HCT116 (cell line): ENCODE measurements around the gene ABCB8. TPM values are rescaled to one million over a fixed set of nuclear protein-coding genes. Genes with fewer than 3 reads are reported as not detected.
A peak's percentile ranks its signal among the peaks of the same experiment; 100 is the strongest.

ENCODE experiments used
- ATAC-seq: fragments of 200-7000 bp; cut with Tn5 transposase; 2 replicates; pipeline ENCODE4 v1.9.1; 2020; ENCODE audit warnings: mild to moderate bottlenecking, moderate library complexity
- BruUV-seq: library from RNA; stranded (reverse); fragments of 400-500 nt; replicated peaks from 2 replicates; lab custom pipeline; 2021; lab: Mats Ljungman, UMichigan
- CTCF ChIA-PET: fragments of 300-600 bp; sonication (Branson Sonifier 250); formaldehyde crosslinking; loops from one replicate; lab custom pipeline; 2021; ENCODE audit warnings: antibody characterized with exemption; lab: Charles Lee
- POLR2A ChIA-PET: fragments of 300-600, 350-600 bp; sonication (Branson Sonifier 250); formaldehyde crosslinking; loops from one replicate; lab custom pipeline; 2021; ENCODE audit warnings: antibody characterized with exemption; lab: Charles Lee
- RAD21 ChIA-PET, 2 experiments: fragments of 300-600 bp; sonication (Branson Sonifier 250); formaldehyde crosslinking; loops; one replicate each; lab custom pipeline; 2023; ENCODE audit warnings: low total read pairs in 2 of 2; ENCODE audit not compliant: uncharacterized antibody in 2 of 2, unreplicated experiment in 2 of 2, low non-redundant PET in 1 of 2; lab: Charles Lee
- DNase-seq: peaks from one replicate; pipeline ENCODE4 v3.0.0-alpha.2; 2010; ENCODE audit warnings: low read depth, low spot score
- H2AFZ ChIP-seq: fragments of 200-600 bp; shearing (Covaris generic), sonication (generic); 2 replicates; pipeline ENCODE4 v1.6.1; 2017; ENCODE audit warnings: low read depth, mixed run types, mixed read lengths, antibody characterized with exemption, low read length; ENCODE audit not compliant: poor library complexity, severe bottlenecking
- H3K27ac ChIP-seq: 2 replicates; pipeline ENCODE4 v1.5.1; 2012; ENCODE audit warnings: low read depth, low read length
- H3K27me3 ChIP-seq: fragments of 200-600 bp; sonication (generic); 2 replicates; pipeline ENCODE4 v1.6.1; 2016; ENCODE audit warnings: mixed run types, low read length, mixed read lengths; ENCODE audit not compliant: insufficient read depth
- H3K36me3 ChIP-seq, 2 experiments: fragments of 200-500 bp in 1 of 2; fragments of 200-600 bp in 1 of 2; sonication (Bioruptor generic) in 1 of 2; sonication (generic) in 1 of 2; 2 replicates each; pipeline versions ENCODE4 v1.5.1 to v1.6.1; 2014 to 2016; ENCODE audit warnings: low read length in 2 of 2, inconsistent platforms in 1 of 2, mixed read lengths in 1 of 2, mixed run types in 1 of 2; ENCODE audit not compliant: insufficient read depth in 2 of 2, control insufficient read depth in 1 of 2
- H3K4me1 ChIP-seq, 2 experiments: fragments of 200-600 bp in 1 of 2; sonication (generic) in 1 of 2; 2 replicates each; pipeline versions ENCODE4 v1.5.1 to v1.6.1; 2012 to 2017; ENCODE audit warnings: low read length in 2 of 2, inconsistent platforms in 1 of 2, mild to moderate bottlenecking in 1 of 2, mixed read lengths in 1 of 2, mixed run types in 1 of 2, moderate library complexity in 1 of 2; ENCODE audit not compliant: insufficient read depth in 2 of 2, control insufficient read depth in 1 of 2
- H3K4me2 ChIP-seq: fragments of 200-600 bp; sonication (generic); 2 replicates; pipeline ENCODE4 v1.6.1; 2017; ENCODE audit warnings: mixed run types, low read length, mixed read lengths
- H3K4me3 ChIP-seq, 2 experiments: fragments of 200-600 bp in 1 of 2; sonication (generic) in 1 of 2; replicated peaks in 1 of 2; 2 replicates each; pipeline ENCODE4 v1.5.1; 2011 to 2016; ENCODE audit warnings: low read length in 2 of 2, control low read depth in 1 of 2, low read depth in 1 of 2, mild to moderate bottlenecking in 1 of 2, mixed read lengths in 1 of 2, mixed run types in 1 of 2
- H3K79me2 ChIP-seq: fragments of 200-600 bp; sonication (generic); 2 replicates; pipeline ENCODE4 v1.6.1; 2017; ENCODE audit warnings: mild to moderate bottlenecking, mixed run types, low read length, moderate library complexity, mixed read lengths; ENCODE audit not compliant: insufficient read depth
- H3K9ac ChIP-seq: fragments of 200-600 bp; sonication (generic); 2 replicates; pipeline ENCODE4 v1.6.1; 2016; ENCODE audit warnings: low read length, mixed read lengths
- H3K9me2 ChIP-seq: fragments of 200-600 bp; sonication (generic), shearing (Covaris generic); 2 replicates; pipeline ENCODE4 v1.6.1; 2017; ENCODE audit warnings: mixed run types, mild to moderate bottlenecking, moderate library complexity; ENCODE audit not compliant: insufficient read depth
- H3K9me3 ChIP-seq, 2 experiments: fragments of 200-500 bp in 1 of 2; fragments of 200-600 bp in 1 of 2; sonication (Bioruptor generic) in 1 of 2; sonication (generic) in 1 of 2; 2 replicates each; pipeline ENCODE4 v1.6.1; 2014 to 2017; ENCODE audit warnings: low read length in 2 of 2, mixed read lengths in 2 of 2, inconsistent platforms in 1 of 2, low read depth in 1 of 2, mild to moderate bottlenecking in 1 of 2, mixed run types in 1 of 2, moderate library complexity in 1 of 2; ENCODE audit not compliant: control insufficient read depth in 1 of 2, insufficient read depth in 1 of 2
- H4K20me1 ChIP-seq: fragments of 200-600 bp; sonication (generic), shearing (Covaris generic); 2 replicates; pipeline ENCODE4 v1.6.1; 2017; ENCODE audit warnings: mixed run types, mild to moderate bottlenecking, moderate library complexity; ENCODE audit not compliant: insufficient read depth
- CBX3 ChIP-seq: IDR thresholded peaks from 2 replicates; pipeline ENCODE4 v1.6.1; 2012; ENCODE audit warnings: low read depth
- CEBPB ChIP-seq: IDR thresholded peaks from 2 replicates; pipeline ENCODE4 v1.6.1; 2012; ENCODE audit warnings: low read depth
- EGR1 ChIP-seq: IDR thresholded peaks from 2 replicates; pipeline ENCODE4 v1.6.1; 2012; ENCODE audit warnings: low read depth
- ELF1 ChIP-seq: IDR thresholded peaks from 2 replicates; pipeline ENCODE4 v1.6.1; 2012; ENCODE audit warnings: low read depth, borderline replicate concordance
- EZH2phosphoT487 ChIP-seq: fragments of 200-600 bp; IDR thresholded peaks from 2 replicates; pipeline ENCODE4 v1.6.1; 2018; ENCODE audit warnings: antibody characterized with exemption, borderline replicate concordance
- JUND ChIP-seq: IDR thresholded peaks from 2 replicates; pipeline ENCODE4 v1.6.1; 2012
- POLR2A ChIP-seq: IDR thresholded peaks from 2 replicates; pipeline ENCODE4 v1.7.0; 2011; ENCODE audit warnings: borderline replicate concordance; ENCODE audit not compliant: insufficient read depth, insufficient read length; ENCODE audit errors: extremely low read depth
- POLR2AphosphoS5 ChIP-seq: IDR thresholded peaks from 2 replicates; pipeline ENCODE4 v1.6.1; 2011; ENCODE audit warnings: mild to moderate bottlenecking, low read depth, low read length, moderate library complexity
- RAD21 ChIP-seq: IDR thresholded peaks from 2 replicates; pipeline ENCODE4 v1.6.1; 2012; ENCODE audit warnings: low read depth, mild to moderate bottlenecking
- SIN3A ChIP-seq: IDR thresholded peaks from 2 replicates; pipeline ENCODE4 v1.6.1; 2012; ENCODE audit warnings: low read depth
- SP1 ChIP-seq: IDR thresholded peaks from 2 replicates; pipeline ENCODE4 v1.6.1; 2012; ENCODE audit warnings: low read depth
- SRF ChIP-seq: IDR thresholded peaks from 2 replicates; pipeline ENCODE4 v1.6.1; 2012; ENCODE audit warnings: low read depth
- TCF7L2 ChIP-seq: IDR thresholded peaks from 2 replicates; pipeline ENCODE4 v1.7.0; 2011; ENCODE audit warnings: borderline replicate concordance, inconsistent platforms; ENCODE audit not compliant: insufficient read depth, insufficient read length; ENCODE audit errors: extremely low read depth
- ZFX ChIP-seq: fragments of 450-650 bp; IDR thresholded peaks from 2 replicates; pipeline ENCODE4 v1.6.1; 2017
- ZNF274 ChIP-seq: fragments of 200-500 bp; sonication (Bioruptor generic); IDR thresholded peaks from 2 replicates; pipeline ENCODE4 v1.6.1; 2014; ENCODE audit warnings: mild to moderate bottlenecking, low read depth, low read length, inconsistent platforms
- intact Hi-C: fragments of 100-400 bp; cut with micrococcal nuclease; formaldehyde crosslinking; loops from 2 replicates; pipeline ENCODE4 v1.10.0; 2022
- total RNA-seq: library from RNA; stranded (reverse); gene quantifications from one replicate; pipeline ENCODE4 v1.2.1, GENCODE V29; 2021; ENCODE audit not compliant: unreplicated experiment
- TF ChIP-seq, protein P1 (sequence below), 3 experiments: fragments of 200-600 bp in 1 of 3; sonication (generic) in 1 of 3; IDR thresholded peaks in 2 of 3; conservative IDR thresholded peaks in 1 of 3; 2 replicates each; pipeline ENCODE4 v1.5.1; 2012 to 2017; ENCODE audit warnings: low read depth in 2 of 3, low read length in 2 of 3, antibody characterized with exemption in 1 of 3, borderline replicate concordance in 1 of 3, control low read depth in 1 of 3, mild to moderate bottlenecking in 1 of 3, mixed read lengths in 1 of 3, mixed run types in 1 of 3, moderate library complexity in 1 of 3; ENCODE audit not compliant: insufficient read depth in 1 of 3
- TF ChIP-seq, protein P2 (sequence below): IDR thresholded peaks from 2 replicates; pipeline ENCODE4 v1.6.1; 2012; ENCODE audit warnings: low read depth
- TF ChIP-seq, protein P3 (sequence below): IDR thresholded peaks from 2 replicates; pipeline ENCODE4 v1.6.1; 2012
- TF ChIP-seq, protein P4 (sequence below): IDR thresholded peaks from 2 replicates; pipeline ENCODE4 v1.6.1; 2011; ENCODE audit warnings: mild to moderate bottlenecking, low read length, moderate library complexity; ENCODE audit not compliant: insufficient replicate concordance; ENCODE audit errors: extremely low read depth

Gene ABCB8
- total RNA-seq, 1 experiment from 2014 or later = 55.2 TPM

DNA sequence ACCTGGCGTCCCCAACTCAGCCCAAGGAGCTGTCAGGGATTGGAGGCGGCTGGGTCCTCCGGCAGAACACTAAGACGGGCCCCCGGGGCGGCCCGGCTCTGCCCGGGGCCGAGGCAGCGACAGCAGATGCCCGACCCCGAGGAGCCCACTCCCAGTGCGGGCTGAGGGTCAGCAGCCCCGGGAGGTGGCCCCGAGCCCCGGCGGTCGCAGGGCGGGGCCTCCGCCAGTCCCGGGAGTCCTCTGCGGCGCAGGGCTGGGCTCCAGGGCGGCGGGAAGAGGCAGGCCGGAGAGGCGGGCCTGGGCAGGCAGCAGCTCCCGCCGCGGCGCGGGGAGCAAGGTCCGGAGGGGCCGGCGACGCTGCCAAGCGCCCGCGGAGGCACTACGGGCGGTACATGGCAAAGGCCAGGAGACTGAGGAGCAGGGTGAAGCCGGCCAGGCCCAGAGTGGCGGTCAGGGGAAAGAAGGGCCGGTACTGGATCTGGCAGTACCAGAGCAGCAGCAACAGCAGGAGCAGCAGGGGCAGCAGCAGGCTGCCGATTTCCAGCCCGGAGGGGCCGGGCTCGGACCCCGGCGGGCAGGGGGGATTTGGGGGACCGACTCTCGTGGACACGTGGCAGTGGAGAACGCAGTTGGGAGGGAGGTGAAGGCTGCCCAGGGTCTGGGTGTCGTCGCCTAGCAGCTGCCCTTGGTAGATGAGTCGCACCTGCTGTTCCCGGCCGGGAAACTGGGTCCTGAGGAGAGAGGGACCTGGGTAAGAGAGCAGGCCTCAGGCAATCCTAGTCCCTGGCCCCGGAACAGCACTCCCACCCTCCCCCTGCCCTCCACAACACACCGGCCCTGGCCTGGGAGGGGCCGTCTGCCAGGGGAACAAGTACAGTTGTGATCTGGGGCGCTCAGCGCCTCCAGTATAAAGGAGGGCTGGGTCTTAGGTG is 53.2 kb downstream of the ABCB8 start:
- ChIA-PET CTCF (interaction anchor here (0.9 to 1.4 kb wide), 3 partner anchors 29 to 63 kb away, joined by 3 read pairs; no protein-coding TSS in a partner anchor), RAD21 (interaction anchor here in 1 of 2 experiments (0.6 kb wide), 1 partner anchor 20 kb away, joined by 3 read pairs; no protein-coding TSS in a partner anchor), POLR2A (interaction anchor here (0.7 to 1.4 kb wide), 4 partner anchors 9 to 32 kb away, joined by 3 to 13 read pairs (median 6); no protein-coding TSS in a partner anchor)
- Histone ChIP-seq H3K4me2 (peak overlapping the region; percentile 94), H3K27ac (peak overlapping the region; percentile 94), H3K9me2 (no peaks in the 10 kb centered on the region), H3K9ac (peak overlapping the region; percentile 100), H4K20me1 (no peaks in the 10 kb centered on the region), H2AFZ (no peak overlapping the region)
- DNase-seq = no peak
- BruUV-seq = no TSS peak
- ATAC-seq = peak; percentile 5
- TF ChIP-seq TCF7L2 = no peak
- TF ChIP-seq, protein P1, sequence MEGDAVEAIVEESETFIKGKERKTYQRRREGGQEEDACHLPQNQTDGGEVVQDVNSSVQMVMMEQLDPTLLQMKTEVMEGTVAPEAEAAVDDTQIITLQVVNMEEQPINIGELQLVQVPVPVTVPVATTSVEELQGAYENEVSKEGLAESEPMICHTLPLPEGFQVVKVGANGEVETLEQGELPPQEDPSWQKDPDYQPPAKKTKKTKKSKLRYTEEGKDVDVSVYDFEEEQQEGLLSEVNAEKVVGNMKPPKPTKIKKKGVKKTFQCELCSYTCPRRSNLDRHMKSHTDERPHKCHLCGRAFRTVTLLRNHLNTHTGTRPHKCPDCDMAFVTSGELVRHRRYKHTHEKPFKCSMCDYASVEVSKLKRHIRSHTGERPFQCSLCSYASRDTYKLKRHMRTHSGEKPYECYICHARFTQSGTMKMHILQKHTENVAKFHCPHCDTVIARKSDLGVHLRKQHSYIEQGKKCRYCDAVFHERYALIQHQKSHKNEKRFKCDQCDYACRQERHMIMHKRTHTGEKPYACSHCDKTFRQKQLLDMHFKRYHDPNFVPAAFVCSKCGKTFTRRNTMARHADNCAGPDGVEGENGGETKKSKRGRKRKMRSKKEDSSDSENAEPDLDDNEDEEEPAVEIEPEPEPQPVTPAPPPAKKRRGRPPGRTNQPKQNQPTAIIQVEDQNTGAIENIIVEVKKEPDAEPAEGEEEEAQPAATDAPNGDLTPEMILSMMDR (IDR thresholded peaks at IDR 0.05 in 2 of 3, conservative IDR thresholded peaks at IDR 0.05 in 1 of 3; ENCODE audit: borderline replicate concordance in 1 of 3, insufficient read depth in 1 of 3, low read depth in 2 of 3, low read length in 2 of 3) = no peak
- TF ChIP-seq EGR1 = no peak
- TF ChIP-seq POLR2A = no peak
- no peak for TF ChIP-seq SIN3A
- no peak for TF ChIP-seq RAD21
- no peak for TF ChIP-seq SRF
- TF ChIP-seq, protein P2, sequence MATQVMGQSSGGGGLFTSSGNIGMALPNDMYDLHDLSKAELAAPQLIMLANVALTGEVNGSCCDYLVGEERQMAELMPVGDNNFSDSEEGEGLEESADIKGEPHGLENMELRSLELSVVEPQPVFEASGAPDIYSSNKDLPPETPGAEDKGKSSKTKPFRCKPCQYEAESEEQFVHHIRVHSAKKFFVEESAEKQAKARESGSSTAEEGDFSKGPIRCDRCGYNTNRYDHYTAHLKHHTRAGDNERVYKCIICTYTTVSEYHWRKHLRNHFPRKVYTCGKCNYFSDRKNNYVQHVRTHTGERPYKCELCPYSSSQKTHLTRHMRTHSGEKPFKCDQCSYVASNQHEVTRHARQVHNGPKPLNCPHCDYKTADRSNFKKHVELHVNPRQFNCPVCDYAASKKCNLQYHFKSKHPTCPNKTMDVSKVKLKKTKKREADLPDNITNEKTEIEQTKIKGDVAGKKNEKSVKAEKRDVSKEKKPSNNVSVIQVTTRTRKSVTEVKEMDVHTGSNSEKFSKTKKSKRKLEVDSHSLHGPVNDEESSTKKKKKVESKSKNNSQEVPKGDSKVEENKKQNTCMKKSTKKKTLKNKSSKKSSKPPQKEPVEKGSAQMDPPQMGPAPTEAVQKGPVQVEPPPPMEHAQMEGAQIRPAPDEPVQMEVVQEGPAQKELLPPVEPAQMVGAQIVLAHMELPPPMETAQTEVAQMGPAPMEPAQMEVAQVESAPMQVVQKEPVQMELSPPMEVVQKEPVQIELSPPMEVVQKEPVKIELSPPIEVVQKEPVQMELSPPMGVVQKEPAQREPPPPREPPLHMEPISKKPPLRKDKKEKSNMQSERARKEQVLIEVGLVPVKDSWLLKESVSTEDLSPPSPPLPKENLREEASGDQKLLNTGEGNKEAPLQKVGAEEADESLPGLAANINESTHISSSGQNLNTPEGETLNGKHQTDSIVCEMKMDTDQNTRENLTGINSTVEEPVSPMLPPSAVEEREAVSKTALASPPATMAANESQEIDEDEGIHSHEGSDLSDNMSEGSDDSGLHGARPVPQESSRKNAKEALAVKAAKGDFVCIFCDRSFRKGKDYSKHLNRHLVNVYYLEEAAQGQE = no peak
- TF ChIP-seq ZNF274 = no peak
- TF ChIP-seq, protein P3, sequence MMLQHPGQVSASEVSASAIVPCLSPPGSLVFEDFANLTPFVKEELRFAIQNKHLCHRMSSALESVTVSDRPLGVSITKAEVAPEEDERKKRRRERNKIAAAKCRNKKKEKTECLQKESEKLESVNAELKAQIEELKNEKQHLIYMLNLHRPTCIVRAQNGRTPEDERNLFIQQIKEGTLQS = no peak
- TF ChIP-seq, protein P4, sequence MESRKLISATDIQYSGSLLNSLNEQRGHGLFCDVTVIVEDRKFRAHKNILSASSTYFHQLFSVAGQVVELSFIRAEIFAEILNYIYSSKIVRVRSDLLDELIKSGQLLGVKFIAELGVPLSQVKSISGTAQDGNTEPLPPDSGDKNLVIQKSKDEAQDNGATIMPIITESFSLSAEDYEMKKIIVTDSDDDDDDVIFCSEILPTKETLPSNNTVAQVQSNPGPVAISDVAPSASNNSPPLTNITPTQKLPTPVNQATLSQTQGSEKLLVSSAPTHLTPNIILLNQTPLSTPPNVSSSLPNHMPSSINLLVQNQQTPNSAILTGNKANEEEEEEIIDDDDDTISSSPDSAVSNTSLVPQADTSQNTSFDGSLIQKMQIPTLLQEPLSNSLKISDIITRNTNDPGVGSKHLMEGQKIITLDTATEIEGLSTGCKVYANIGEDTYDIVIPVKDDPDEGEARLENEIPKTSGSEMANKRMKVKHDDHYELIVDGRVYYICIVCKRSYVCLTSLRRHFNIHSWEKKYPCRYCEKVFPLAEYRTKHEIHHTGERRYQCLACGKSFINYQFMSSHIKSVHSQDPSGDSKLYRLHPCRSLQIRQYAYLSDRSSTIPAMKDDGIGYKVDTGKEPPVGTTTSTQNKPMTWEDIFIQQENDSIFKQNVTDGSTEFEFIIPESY = no peak
- no peak for TF ChIP-seq POLR2AphosphoS5
- TF ChIP-seq CBX3 = no peak
- no peak for TF ChIP-seq ELF1
- TF ChIP-seq SP1 = no peak
- no peak for TF ChIP-seq CEBPB
- no peak for TF ChIP-seq EZH2phosphoT487
- TF ChIP-seq JUND = no peak
- TF ChIP-seq ZFX = no peak
- TF ChIP-seq, all 23 proteins: peak for 0
- Histone ChIP-seq H3K9me3 (no peaks in the 10 kb centered on the region), H3K27me3 (no peaks in the 10 kb centered on the region), H3K4me3 (peak overlapping the region; percentile 90 to 94), H3K36me3 (peaks cover 0 to 3% of the 10 kb centered on the region in 2 experiments; a peak in 2 of 4 replicates), H3K4me1 (peaks cover 33 to 67% of the 10 kb centered on the region in 2 experiments), H3K79me2 (peaks cover 41% of the 10 kb centered on the region)
- intact Hi-C loops = no loop called here
